Measurements from ENCODE around the gene AKAP6.

DNA sequence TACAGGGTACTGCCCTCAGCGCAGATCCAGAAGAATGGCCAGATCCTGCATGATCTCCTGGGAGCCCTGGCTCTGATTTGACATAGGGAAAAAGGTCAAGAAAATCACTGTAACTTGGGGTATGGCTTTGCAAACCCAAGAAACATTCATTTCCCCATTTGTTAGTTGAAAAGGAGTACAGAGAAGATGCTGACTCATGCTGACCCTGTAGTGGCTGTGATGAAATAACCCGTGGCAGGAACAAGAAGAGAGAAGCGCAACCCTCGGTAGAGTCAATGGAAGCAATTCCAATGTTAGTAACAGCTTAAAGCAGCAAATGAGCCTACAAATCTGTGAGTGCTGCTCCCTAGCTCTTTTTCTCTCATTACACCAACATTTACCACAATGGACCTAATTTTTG lies 328.0 kb downstream of the AKAP6 start:
- TF ChIP-seq, protein P1, sequence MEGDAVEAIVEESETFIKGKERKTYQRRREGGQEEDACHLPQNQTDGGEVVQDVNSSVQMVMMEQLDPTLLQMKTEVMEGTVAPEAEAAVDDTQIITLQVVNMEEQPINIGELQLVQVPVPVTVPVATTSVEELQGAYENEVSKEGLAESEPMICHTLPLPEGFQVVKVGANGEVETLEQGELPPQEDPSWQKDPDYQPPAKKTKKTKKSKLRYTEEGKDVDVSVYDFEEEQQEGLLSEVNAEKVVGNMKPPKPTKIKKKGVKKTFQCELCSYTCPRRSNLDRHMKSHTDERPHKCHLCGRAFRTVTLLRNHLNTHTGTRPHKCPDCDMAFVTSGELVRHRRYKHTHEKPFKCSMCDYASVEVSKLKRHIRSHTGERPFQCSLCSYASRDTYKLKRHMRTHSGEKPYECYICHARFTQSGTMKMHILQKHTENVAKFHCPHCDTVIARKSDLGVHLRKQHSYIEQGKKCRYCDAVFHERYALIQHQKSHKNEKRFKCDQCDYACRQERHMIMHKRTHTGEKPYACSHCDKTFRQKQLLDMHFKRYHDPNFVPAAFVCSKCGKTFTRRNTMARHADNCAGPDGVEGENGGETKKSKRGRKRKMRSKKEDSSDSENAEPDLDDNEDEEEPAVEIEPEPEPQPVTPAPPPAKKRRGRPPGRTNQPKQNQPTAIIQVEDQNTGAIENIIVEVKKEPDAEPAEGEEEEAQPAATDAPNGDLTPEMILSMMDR (IDR thresholded peaks at IDR 0.05; ENCODE audit: control extremely low read depth in 1 of 3, insufficient read depth in 1 of 3, low read depth in 1 of 3, low read length in 3 of 3), result no peak
- no peak for TF ChIP-seq BCL11A (IDR thresholded peaks at IDR 0.05; ENCODE audit: low read depth in 2 of 2, low read length in 2 of 2)
- no peak for TF ChIP-seq EZH2 (IDR thresholded peaks at IDR 0.05; ENCODE audit: low read depth, low read length, severe bottlenecking)
- TF ChIP-seq POU5F1 (IDR thresholded peaks at IDR 0.05; ENCODE audit: low read depth, low read length), result no peak
- TF ChIP-seq, protein P2, sequence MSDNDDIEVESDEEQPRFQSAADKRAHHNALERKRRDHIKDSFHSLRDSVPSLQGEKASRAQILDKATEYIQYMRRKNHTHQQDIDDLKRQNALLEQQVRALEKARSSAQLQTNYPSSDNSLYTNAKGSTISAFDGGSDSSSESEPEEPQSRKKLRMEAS (IDR thresholded peaks at IDR 0.05), result no peak
- TF ChIP-seq POLR2A (IDR thresholded peaks at IDR 0.05; ENCODE audit: control extremely low read depth in 1 of 2, low read depth in 2 of 2, low read length in 2 of 2), result no peak
- no peak for TF ChIP-seq JUN (IDR thresholded peaks at IDR 0.05; ENCODE audit: low read depth, low read length)
- no peak for TF ChIP-seq NANOG (IDR thresholded peaks at IDR 0.05; ENCODE audit: insufficient read depth, low read depth, low read length, poor library complexity, severe bottlenecking)
